ENCODE data around the gene TOX2. TPM values are rescaled to one million over a fixed set of nuclear protein-coding genes. Genes with fewer than 3 reads are reported as not detected.

TOX2 gene
- polyA plus RNA-seq, 6 donors from 2014 or later: 0.17 to 0.26 (median 0.26) TPM; not detected in 3

- Mint-ChIP-seq H3K27me3 (peaks cover 3 to 22% (median 18%) of the 10 kb centered on the region in 3 donors), H3K27ac (no peak overlapping the region), H3K4me1 (peaks cover 0 to 4% (median 0%) of the 10 kb centered on the region in 3 donors), H3K9me3 (peaks cover 0 to 6% (median 0%) of the 10 kb centered on the region in 7 donors), H3K4me3 (no peak overlapping the region), H3K36me3 (no peaks in the 10 kb centered on the region)
- DNase-seq (no peak), ATAC-seq (ENCODE audit: low read depth in 2 of 2) (no peak)
Observed at GRCh38 chr20:43982886-43983285, 68.2 kb downstream of the TOX2 start.

- peaks cover 0 to 6% (median 0%) of the 10 kb centered on the region in 7 donors for H3K9me3 Mint-ChIP-seq
- no peaks in the 10 kb centered on the region for H3K36me3 Mint-ChIP-seq
- no peak overlapping the region for H3K4me3 Mint-ChIP-seq
- ATAC-seq (ENCODE audit: low read depth in 2 of 2): no peak
- no peak overlapping the region for H3K27ac Mint-ChIP-seq
- DNase-seq: no peak
- H3K4me1 Mint-ChIP-seq: peaks cover 0 to 4% (median 0%) of the 10 kb centered on the region in 3 donors
- peaks cover 3 to 21% (median 18%) of the 10 kb centered on the region in 3 donors for H3K27me3 Mint-ChIP-seq
Observed at GRCh38 chr20:43983359-43983758, 68.7 kb downstream of the TOX2 start.

DNA sequence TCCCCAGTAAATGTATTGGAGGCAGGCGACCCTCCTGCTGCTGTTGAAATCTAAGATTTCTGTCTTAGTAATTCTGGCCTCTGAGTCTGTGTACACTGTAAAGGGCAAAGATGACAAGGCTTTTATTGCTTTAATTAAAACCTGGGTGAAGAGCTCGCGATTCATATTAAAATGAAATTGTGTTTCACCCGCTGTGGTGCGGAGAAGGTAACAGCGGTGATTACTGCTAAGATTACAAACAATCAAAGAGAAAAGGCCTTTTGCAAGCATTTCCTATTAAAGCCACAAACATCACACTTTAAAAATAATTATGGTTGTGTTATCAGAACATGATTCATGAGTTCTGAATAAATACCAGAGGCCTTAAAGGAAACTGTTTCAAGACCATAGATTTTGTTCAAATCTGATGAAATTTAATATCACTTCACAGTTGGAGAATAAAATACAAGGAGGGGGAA, 69.3 kb downstream of the TOX2 start:
- Mint-ChIP-seq H3K36me3 (no peaks in the 10 kb centered on the region), H3K4me3 (no peak overlapping the region), H3K9me3 (peaks cover 0 to 2% (median 0%) of the 10 kb centered on the region in 7 donors), H3K4me1 (peaks cover 0 to 4% (median 0%) of the 10 kb centered on the region in 3 donors), H3K27ac (no peak overlapping the region), H3K27me3 (peaks cover 3 to 15% (median 13%) of the 10 kb centered on the region in 3 donors)
- DNase-seq (no peak), ATAC-seq (ENCODE audit: low read depth in 2 of 2) (no peak)

- Mint-ChIP-seq H3K9me3 (peaks cover 0 to 5% (median 0%) of the 10 kb centered on the region in 7 donors), H3K4me1 (peaks cover 0 to 4% (median 0%) of the 10 kb centered on the region in 3 donors), H3K4me3 (no peak overlapping the region), H3K27me3 (peaks cover 3 to 9% (median 6%) of the 10 kb centered on the region in 3 donors), H3K27ac (no peak overlapping the region), H3K36me3 (no peaks in the 10 kb centered on the region)
- DNase-seq (no peak), ATAC-seq (ENCODE audit: low read depth in 2 of 2) (no peak)
Observed at GRCh38 chr20:43984587-43984986, 69.9 kb downstream of the TOX2 start.

GRCh38 chr20:43985121-43985520, 70.5 kb downstream of the TOX2 start:
- Mint-ChIP-seq H3K4me1 (peaks cover 0 to 4% (median 0%) of the 10 kb centered on the region in 3 donors), H3K4me3 (no peak overlapping the region), H3K36me3 (no peaks in the 10 kb centered on the region), H3K27ac (no peak overlapping the region), H3K27me3 (peaks cover under 1 to 9% (median under 1%) of the 10 kb centered on the region in 3 donors), H3K9me3 (peaks cover 0 to 10% (median 0%) of the 10 kb centered on the region in 7 donors)
- DNase-seq: no peak
- ATAC-seq (ENCODE audit: low read depth in 2 of 2): no peak

DNA sequence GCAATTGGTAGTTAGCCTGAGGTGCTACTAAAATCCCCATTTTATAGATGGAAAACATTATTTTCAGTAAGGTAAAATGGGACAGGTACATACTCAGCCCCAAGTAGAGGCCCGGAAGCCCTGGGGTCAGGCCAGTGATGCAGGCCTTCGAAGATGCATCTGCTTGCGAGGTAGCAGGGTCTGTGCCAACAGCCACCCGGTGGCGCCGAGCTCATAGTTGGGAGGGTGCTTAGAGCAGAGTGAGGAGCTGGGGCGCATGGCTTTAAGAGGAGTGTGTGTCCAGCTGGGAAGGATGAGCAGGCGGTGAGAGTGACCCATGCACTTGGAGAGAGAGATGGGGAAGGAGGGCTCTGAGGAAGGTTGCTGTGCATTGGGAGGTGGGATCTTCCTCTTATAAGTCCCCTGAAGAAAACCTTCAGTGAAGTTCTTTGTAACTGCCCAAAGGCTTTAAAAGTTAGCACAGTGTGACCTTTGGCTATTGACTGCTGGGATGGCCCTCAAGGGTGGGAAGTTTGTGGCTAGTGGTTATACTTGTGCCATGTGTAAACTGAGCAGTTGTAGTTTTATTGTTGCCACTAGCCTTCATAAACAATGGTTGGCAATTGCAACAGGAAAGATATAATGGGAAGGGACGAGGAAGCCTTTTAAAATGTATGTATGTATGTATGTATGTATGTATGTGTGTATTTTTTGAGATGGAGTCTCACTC, 71.1 kb downstream of the TOX2 start:
- Mint-ChIP-seq H3K4me3 (no peak overlapping the region), H3K36me3 (no peaks in the 10 kb centered on the region), H3K27me3 (peaks cover 0 to 9% (median 0%) of the 10 kb centered on the region in 3 donors), H3K4me1 (peaks cover 0 to 4% (median 0%) of the 10 kb centered on the region in 3 donors), H3K9me3 (peaks cover 0 to 12% (median 0%) of the 10 kb centered on the region in 7 donors), H3K27ac (no peak overlapping the region)
- ATAC-seq (ENCODE audit: low read depth in 2 of 2): no peak
- DNase-seq: no peak

GRCh38 chr20:43987018-43987417, 72.4 kb downstream of the TOX2 start:
- ATAC-seq (ENCODE audit: low read depth in 2 of 2) (no peak), DNase-seq (no peak)
- Mint-ChIP-seq H3K9me3 (peaks cover 0 to 12% (median 0%) of the 10 kb centered on the region in 7 donors), H3K36me3 (no peaks in the 10 kb centered on the region), H3K4me3 (no peak overlapping the region), H3K27ac (no peak overlapping the region), H3K27me3 (peaks cover 0 to 7% (median 0%) of the 10 kb centered on the region in 3 donors), H3K4me1 (peaks cover 0 to 4% (median 0%) of the 10 kb centered on the region in 3 donors)

DNA sequence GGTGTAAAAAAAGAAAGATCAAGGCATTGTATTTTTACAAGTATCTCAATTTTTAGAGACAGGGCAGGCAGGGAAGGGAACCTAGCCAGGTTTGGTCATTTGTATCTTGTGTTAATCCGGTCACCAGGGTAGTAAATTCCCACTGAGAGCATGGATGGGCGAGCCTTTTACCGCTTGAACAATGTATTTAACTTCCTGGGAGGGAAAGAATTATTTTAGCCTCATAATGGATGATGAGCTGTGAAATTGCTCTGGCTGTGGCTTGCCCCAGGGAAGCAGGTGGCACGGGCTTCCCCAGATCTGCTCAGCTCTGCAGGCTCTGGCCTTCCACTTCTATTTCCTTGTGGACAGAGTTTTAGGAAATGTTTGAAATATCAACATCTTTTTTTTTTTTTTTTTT, 72.9 kb downstream of the TOX2 start:
- no peak overlapping the region for H3K4me3 Mint-ChIP-seq
- peaks cover 0 to 1% (median 0%) of the 10 kb centered on the region in 3 donors for H3K4me1 Mint-ChIP-seq
- ATAC-seq (ENCODE audit: low read depth in 2 of 2) (no peak), DNase-seq (no peak)
- no peak overlapping the region for H3K27ac Mint-ChIP-seq
- peaks cover 0 to 12% (median 0%) of the 10 kb centered on the region in 7 donors for H3K9me3 Mint-ChIP-seq
- H3K27me3 Mint-ChIP-seq: peaks cover 0 to 2% (median 0%) of the 10 kb centered on the region in 3 donors
- no peaks in the 10 kb centered on the region for H3K36me3 Mint-ChIP-seq

DNA sequence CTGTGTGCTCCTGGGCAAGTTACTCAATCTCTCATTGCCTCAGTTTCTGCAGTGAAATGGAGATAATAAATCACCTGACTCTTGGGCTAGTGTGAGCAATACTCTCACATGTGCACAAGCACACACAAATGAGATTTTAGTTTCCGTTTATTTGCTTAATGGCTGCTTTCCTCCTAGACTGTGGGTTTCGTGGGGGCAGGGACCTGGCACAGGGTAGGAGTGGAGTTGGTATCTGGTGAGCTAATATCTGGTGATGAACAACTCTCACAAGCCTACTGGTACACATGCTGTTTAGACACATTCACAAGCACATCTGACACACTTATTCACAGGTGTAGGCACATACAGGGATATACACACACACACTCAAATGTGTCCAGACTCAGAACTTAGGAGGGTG, 73.8 kb downstream of the TOX2 start:
- Mint-ChIP-seq H3K27me3 (no peaks in the 10 kb centered on the region), H3K36me3 (no peaks in the 10 kb centered on the region), H3K9me3 (peaks cover 0 to 12% (median 0%) of the 10 kb centered on the region in 7 donors), H3K4me1 (no peaks in the 10 kb centered on the region), H3K4me3 (no peak overlapping the region), H3K27ac (no peak overlapping the region)
- DNase-seq (no peak), ATAC-seq (ENCODE audit: low read depth in 2 of 2) (no peak)

DNA sequence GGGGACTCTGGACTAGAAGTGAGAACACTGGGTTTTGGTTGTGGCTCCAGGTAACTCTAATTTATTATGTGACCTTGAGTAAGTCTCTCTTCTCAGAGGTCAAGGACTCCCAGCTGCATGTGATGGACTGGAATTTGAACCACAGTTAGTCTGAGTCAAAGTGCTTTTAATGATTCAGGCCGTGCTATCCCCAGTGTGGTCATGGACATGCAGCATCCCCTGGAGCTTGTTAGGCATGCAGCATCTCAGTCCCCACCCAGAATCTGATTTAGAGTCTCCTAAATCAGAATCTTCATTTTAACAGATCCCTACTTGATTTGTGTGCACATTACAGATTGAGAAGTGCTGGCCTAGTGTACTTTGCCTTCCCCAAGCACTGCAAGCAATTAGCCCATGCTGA, 74.2 kb downstream of the TOX2 start:
- Mint-ChIP-seq H3K9me3 (peaks cover 0 to 12% (median 0%) of the 10 kb centered on the region in 7 donors), H3K4me3 (no peak overlapping the region), H3K27me3 (no peaks in the 10 kb centered on the region), H3K36me3 (no peaks in the 10 kb centered on the region), H3K4me1 (no peaks in the 10 kb centered on the region), H3K27ac (peak overlapping the region in 1 of 6 donors; percentile 69)
- ATAC-seq (ENCODE audit: low read depth in 2 of 2): no peak
- no peak for DNase-seq

- Mint-ChIP-seq H3K9me3 (peaks cover 0 to 13% (median 6%) of the 10 kb centered on the region in 7 donors), H3K27me3 (peaks cover 0 to 13% (median 5%) of the 10 kb centered on the region in 3 donors), H3K36me3 (no peaks in the 10 kb centered on the region), H3K4me3 (no peak overlapping the region), H3K4me1 (no peaks in the 10 kb centered on the region), H3K27ac (peak overlapping the region in 1 of 6 donors; percentile 28)
- DNase-seq: no peak
- no peak for ATAC-seq (ENCODE audit: low read depth in 2 of 2)
Observed at GRCh38 chr20:43991261-43991660, 76.6 kb downstream of the TOX2 start.

DNA sequence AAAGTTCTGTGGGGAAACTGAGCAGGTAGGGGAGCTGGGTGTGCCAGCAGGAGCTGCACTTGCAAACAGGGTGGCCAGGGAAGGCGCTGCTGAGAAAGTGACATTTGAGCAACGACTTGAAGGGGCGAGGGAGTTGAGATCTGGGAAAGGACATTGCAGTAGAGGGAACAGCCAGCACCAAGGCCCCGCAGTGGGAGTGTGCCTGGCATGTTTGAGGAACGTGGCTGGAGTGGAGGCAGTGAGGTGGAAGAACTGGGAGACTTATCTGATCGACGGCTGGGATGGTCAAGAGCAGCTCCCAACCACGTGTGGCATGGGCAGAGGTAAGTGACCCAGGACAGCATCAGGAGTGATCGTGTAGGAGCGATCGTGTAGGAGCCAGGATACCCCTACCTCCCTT, 77.3 kb downstream of the TOX2 start:
- peaks cover 0 to 19% (median 5%) of the 10 kb centered on the region in 3 donors for H3K27me3 Mint-ChIP-seq
- H3K4me3 Mint-ChIP-seq: no peak overlapping the region
- H3K27ac Mint-ChIP-seq: no peak overlapping the region
- no peaks in the 10 kb centered on the region for H3K4me1 Mint-ChIP-seq
- no peak for ATAC-seq (ENCODE audit: low read depth in 2 of 2)
- no peak for DNase-seq
- no peaks in the 10 kb centered on the region for H3K36me3 Mint-ChIP-seq
- H3K9me3 Mint-ChIP-seq: peaks cover 0 to 14% (median 6%) of the 10 kb centered on the region in 7 donors

GRCh38 chr20:43992885-43993284, 78.2 kb downstream of the TOX2 start:
- Mint-ChIP-seq H3K4me1 (no peaks in the 10 kb centered on the region), H3K4me3 (no peak overlapping the region), H3K36me3 (no peaks in the 10 kb centered on the region), H3K9me3 (peaks cover 0 to 14% (median 6%) of the 10 kb centered on the region in 7 donors), H3K27ac (no peak overlapping the region), H3K27me3 (peaks cover 0 to 20% (median 7%) of the 10 kb centered on the region in 3 donors)
- DNase-seq (no peak), ATAC-seq (ENCODE audit: low read depth in 2 of 2) (no peak)

DNA sequence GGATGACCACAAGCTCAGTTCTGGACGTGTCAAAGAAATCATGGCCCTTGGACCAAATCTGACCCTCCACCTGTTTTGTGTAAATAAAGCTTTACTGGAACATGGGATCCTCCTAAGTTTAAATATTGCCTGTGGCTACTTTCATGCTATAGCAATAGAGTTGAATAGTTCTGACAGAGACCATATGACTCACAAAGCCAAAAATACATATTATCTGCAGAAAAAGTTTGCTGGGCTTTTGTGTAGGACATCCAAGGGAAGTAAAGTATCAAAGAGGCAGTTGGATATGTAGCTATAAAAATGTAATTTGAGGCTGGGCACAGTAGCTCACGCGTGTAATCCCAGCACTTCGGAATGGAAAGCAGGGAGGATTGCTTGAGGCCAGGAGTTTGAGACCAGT, 78.9 kb downstream of the TOX2 start:
- Mint-ChIP-seq H3K4me3 (no peak overlapping the region), H3K36me3 (no peaks in the 10 kb centered on the region), H3K27me3 (peaks cover 0 to 20% (median 8%) of the 10 kb centered on the region in 3 donors), H3K9me3 (peaks cover 0 to 14% (median 6%) of the 10 kb centered on the region in 7 donors), H3K27ac (no peak overlapping the region), H3K4me1 (no peaks in the 10 kb centered on the region)
- ATAC-seq (ENCODE audit: low read depth in 2 of 2) (no peak), DNase-seq (no peak)

Data from naive B cell (primary cell).